GM12878 (cell line): ENCODE measurements around the gene DCAF17. TPM values are rescaled to one million over a fixed set of nuclear protein-coding genes. Genes with fewer than 3 reads are reported as not detected.

ENCODE experiments used
- ATAC-seq: fragments of 200-7000 bp; cut with Tn5 transposase; 3 replicates; pipeline ENCODE4 v1.9.1; 2020; ENCODE audit warnings: mild to moderate bottlenecking, moderate library complexity
- BruUV-seq: library from RNA; stranded (reverse); fragments of 400-500 nt; replicated peaks from 2 replicates; lab custom pipeline; 2021; lab: Mats Ljungman, UMichigan
- CTCF ChIA-PET: fragments of 300-600 bp; sonication (Branson Sonifier 250); formaldehyde crosslinking; extraction: SDS; loops from one replicate; lab custom pipeline; 2021; ENCODE audit warnings: inconsistent platforms; lab: Yijun Ruan, JAX
- POLR2A ChIA-PET: fragments of 350-600 bp; formaldehyde crosslinking; extraction: SDS; loops from one replicate; lab custom pipeline; 2021; ENCODE audit warnings: inconsistent platforms; lab: Charles Lee
- RAD21 ChIA-PET: fragments of 300-600 bp; sonication (Branson Sonifier 250); formaldehyde crosslinking; loops from one replicate; lab custom pipeline; 2023; ENCODE audit warnings: antibody characterized with exemption; ENCODE audit not compliant: unreplicated experiment; lab: Charles Lee
- SMC1A ChIA-PET: fragments of 300-600 bp; sonication (Branson Sonifier 250); formaldehyde crosslinking; loops from one replicate; lab custom pipeline; 2023; ENCODE audit not compliant: unreplicated experiment, uncharacterized antibody; lab: Charles Lee
- DNase-seq: peaks from one replicate; pipeline ENCODE4 v3.0.0-alpha.2; 2011; ENCODE audit warnings: low read depth, low spot score
- FAIRE-seq: peaks from 3 replicates; lab custom pipeline; 2011; peaks lifted over from hg19 to GRCh38; lab: Jason Lieb, UNC
- H2AFZ ChIP-seq: 2 replicates; pipeline ENCODE4 v1.6.0; 2011; ENCODE audit warnings: low read depth, low read length, control low read depth; ENCODE audit not compliant: control insufficient read depth
- H3K27ac ChIP-seq: 2 replicates; pipeline ENCODE4 v1.5.1; 2011; ENCODE audit warnings: control low read depth; ENCODE audit not compliant: control insufficient read depth, insufficient read depth
- H3K27me3 ChIP-seq, 2 experiments: replicated peaks in 1 of 2; 2 replicates each; pipeline versions ENCODE4 v1.6.0 to v1.6.1; 2011; ENCODE audit warnings: low read length in 1 of 2; ENCODE audit not compliant: control insufficient read depth in 2 of 2, insufficient read depth in 2 of 2
- H3K36me3 ChIP-seq, 2 experiments: 2 replicates each; pipeline ENCODE4 v1.5.1; 2011; ENCODE audit warnings: low read length in 1 of 2; ENCODE audit not compliant: control insufficient read depth in 2 of 2, insufficient read depth in 2 of 2
- H3K4me1 ChIP-seq: 2 replicates; pipeline ENCODE4 v1.6.1; 2011; ENCODE audit warnings: mild to moderate bottlenecking, low read length, moderate library complexity, mixed read lengths; ENCODE audit not compliant: control insufficient read depth, insufficient read depth
- H3K4me2 ChIP-seq: 2 replicates; pipeline ENCODE4 v1.6.0; 2011; ENCODE audit warnings: control low read depth; ENCODE audit not compliant: control insufficient read depth, insufficient read depth
- H3K4me3 ChIP-seq: fragments of 200-600 bp; sonication (generic); 2 replicates; pipeline ENCODE4 v1.5.1; 2016
- H3K79me2 ChIP-seq: 2 replicates; pipeline ENCODE4 v1.6.0; 2011; ENCODE audit warnings: low read length; ENCODE audit not compliant: control insufficient read depth, insufficient read depth
- H3K9ac ChIP-seq: 2 replicates; pipeline ENCODE4 v1.8.0; 2011; ENCODE audit warnings: low read length, control low read depth, mixed read lengths; ENCODE audit not compliant: control insufficient read depth, insufficient read depth
- H3K9me3 ChIP-seq: replicated peaks from 3 replicates; pipeline ENCODE4 v1.5.1; 2011; ENCODE audit warnings: mild to moderate bottlenecking, low read length; ENCODE audit not compliant: control insufficient read depth, insufficient read depth
- H4K20me1 ChIP-seq: 2 replicates; pipeline ENCODE4 v1.6.0; 2011; ENCODE audit not compliant: control insufficient read depth, insufficient read depth
- NFYB ChIP-seq: IDR thresholded peaks from 2 replicates; pipeline ENCODE4 v1.6.1; 2011; ENCODE audit warnings: low read depth, mild to moderate bottlenecking, low read length, improper control_type of control experiment, moderate library complexity; ENCODE audit not compliant: insufficient read depth
- RELB ChIP-seq: fragments of 450-650 bp; IDR thresholded peaks from 2 replicates; pipeline ENCODE4 v1.6.1; 2017; ENCODE audit warnings: low read depth, mild to moderate bottlenecking, moderate library complexity
- RUNX3 ChIP-seq: IDR thresholded peaks from 2 replicates; pipeline ENCODE4 v1.6.1; 2012; ENCODE audit warnings: low read length, inconsistent platforms
- SMAD5 ChIP-seq: IDR thresholded peaks from 2 replicates; pipeline ENCODE4 v1.6.1; 2016; ENCODE audit warnings: antibody characterized with exemption, low read depth
- SMARCA5 ChIP-seq: fragments of 450-650 bp; IDR thresholded peaks from 2 replicates; pipeline ENCODE4 v1.6.1; 2017; ENCODE audit warnings: mild to moderate bottlenecking
- SP1 ChIP-seq: IDR thresholded peaks from one replicate; pipeline ENCODE4 v1.6.1; 2011; ENCODE audit warnings: low read depth, low read length
- WGBS: methylation state at CpG from one replicate; pipeline ENCODE4 v1.1.6; 2016; ENCODE audit warnings: low lambda C conversion rate; ENCODE audit not compliant: insufficient replicate concordance, insufficient coverage; ENCODE audit errors: missing lambda C conversion rate; 5-methylcytosine and 5-hydroxymethylcytosine counted together
- in situ Hi-C: fragments of 300-500 bp; cut with MboI; formaldehyde crosslinking; loops from 9 replicates; pipeline ENCODE4 v1.14.3; 2018; ENCODE audit warnings: mixed read lengths
- intact Hi-C: fragments of 100-400 bp; cut with micrococcal nuclease; formaldehyde crosslinking; loops from one replicate; pipeline ENCODE4 v1.14.2; 2022; ENCODE audit not compliant: unreplicated experiment
- polyA plus RNA-seq, 11 experiments: library from polyadenylated mRNA; depleted of rRNA in 4 of 11; unstranded in 6 of 11; stranded (reverse) in 5 of 11; fragments of >200 nt; fragmentation: Nextera tagmentation in 4 of 11; fragmentation: Illumina TruSeq in 1 of 11; extraction: Ambion mirVana in 4 of 11; extraction: Trizol in 1 of 11; gene quantifications; 1 replicate in 1 of 11; 2 replicates in 10 of 11; pipeline versions ENCODE4 v1.2.1 to v1.2.3, GENCODE V29; 2011 to 2016; ENCODE audit warnings: inconsistent platforms in 2 of 11, missing spikeins in 2 of 11, low read depth in 1 of 11
- total RNA-seq, 4 experiments: library from RNA; depleted of rRNA in 3 of 4; stranded (reverse); fragments of >200 nt in 3 of 4; fragmentation: Illumina TruSeq in 1 of 4; extraction: Trizol in 1 of 4; gene quantifications; 2 replicates each; pipeline versions ENCODE4 v1.2.1 to v1.2.3, GENCODE V29; 2013 to 2021

The DCAF17 gene
- total and polyA plus RNA-seq, 10 of the 15 experiments (the other 5 are each of a cell fraction or from before 2014, with no cell fraction given): 5.2 to 32.9 (median 23.4) TPM

GRCh38 chr2:171432206-171432968 is 1.6 kb upstream of the DCAF17 start:
- Histone ChIP-seq H4K20me1 (no peaks in the 10 kb centered on the region), H3K4me1 (peaks cover 13% of the 10 kb centered on the region), H3K9ac (peak overlapping the region; percentile 69)
- DNase-seq: no peak
- POLR2A ChIA-PET: interaction anchor here (0.7 to 2.5 kb wide), 10 partner anchors 11 to 503 kb away, joined by 3 to 15 read pairs (median 3); partner anchors contain the start of gene GORASP2
- TF ChIP-seq SP1 (no peak), RUNX3 (0 out of 2 replicates have a peak, but pooled peaks have one; percentile 5), SMAD5 (no peak), NFYB (no peak), SMARCA5 (no peak), RELB (no peak)
- TF ChIP-seq, all 136 proteins: peak for 1
- in situ Hi-C loops: loop anchor here (25.0 kb wide), 1 partner anchor 470 kb away; no protein-coding TSS in a partner anchor
- ATAC-seq: no peak
- BruUV-seq: no TSS peak
- intact Hi-C loops: loop anchor here (5.0 kb wide), 5 partner anchors 85 to 505 kb away; partner anchors contain the start of genes CYBRD1 and GORASP2
- SMC1A ChIA-PET: interaction anchor here (0.6 to 3.4 kb wide), 11 partner anchors 11 to 1150 kb away, joined by 3 to 22 read pairs (median 5); no protein-coding TSS in a partner anchor
- no peak overlapping the region; the same call in 1 of the 2 replicates for H2AFZ ChIP-seq
- peaks cover 0 to 11% of the 10 kb centered on the region in 2 experiments; a peak in 2 of 4 replicates for H3K36me3 ChIP-seq
- WGBS: 25% methylated on average over 4 of the region's 4 CpGs
- RAD21 ChIA-PET: interaction anchor here (0.6 to 3.6 kb wide), 14 partner anchors 12 to 1034 kb away, joined by 3 to 25 read pairs (median 4); no protein-coding TSS in a partner anchor
- CTCF ChIA-PET: interaction anchor here (0.7 to 5.0 kb wide), 6 partner anchors 13 to 125 kb away, joined by 3 to 32 read pairs (median 3); no protein-coding TSS in a partner anchor
- peak overlapping the region; percentile 93 for H3K27ac ChIP-seq
- H3K27me3 ChIP-seq: no peaks in the 10 kb centered on the region
- FAIRE-seq: no peak
- H3K4me2 ChIP-seq: peak overlapping the region; percentile 97
- H3K9me3 ChIP-seq: peaks cover 32% of the 10 kb centered on the region
- H3K4me3 ChIP-seq: peak overlapping the region; percentile 69
- peaks cover 81% of the 10 kb centered on the region for H3K79me2 ChIP-seq
